GM21447 (cell line): ENCODE measurements around the gene CACNA2D3.

Source experiments
- ATAC-seq: cut with Tn5 transposase; IDR thresholded peaks from one replicate; pipeline ENCODE4 v1.9.1; 2021; ENCODE audit not compliant: unreplicated experiment

Gene CACNA2D3

DNA sequence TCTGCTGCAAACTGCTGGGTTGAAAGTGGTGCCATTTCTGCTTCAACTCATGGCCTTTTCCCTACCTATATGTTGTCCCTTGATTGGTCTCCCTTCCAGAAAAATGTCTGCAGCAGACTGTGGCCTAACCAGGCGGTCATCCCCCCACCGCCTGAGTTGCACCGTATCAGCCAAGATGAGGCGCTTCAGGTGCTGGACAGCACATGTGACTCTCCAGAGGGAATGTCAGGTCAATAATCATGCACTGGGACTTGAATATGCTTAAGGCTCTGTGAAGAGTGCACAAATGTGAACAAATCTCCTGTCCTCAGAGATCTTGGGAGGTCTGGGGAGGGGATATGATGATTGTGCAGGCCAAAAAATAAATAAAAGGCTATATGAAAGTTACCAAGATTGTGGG, 773.3 kb downstream of the CACNA2D3 start:
- no peak for ATAC-seq

GRCh38 chr3:54897028-54897711, 774.8 kb downstream of the CACNA2D3 start:
- no peak for ATAC-seq

DNA sequence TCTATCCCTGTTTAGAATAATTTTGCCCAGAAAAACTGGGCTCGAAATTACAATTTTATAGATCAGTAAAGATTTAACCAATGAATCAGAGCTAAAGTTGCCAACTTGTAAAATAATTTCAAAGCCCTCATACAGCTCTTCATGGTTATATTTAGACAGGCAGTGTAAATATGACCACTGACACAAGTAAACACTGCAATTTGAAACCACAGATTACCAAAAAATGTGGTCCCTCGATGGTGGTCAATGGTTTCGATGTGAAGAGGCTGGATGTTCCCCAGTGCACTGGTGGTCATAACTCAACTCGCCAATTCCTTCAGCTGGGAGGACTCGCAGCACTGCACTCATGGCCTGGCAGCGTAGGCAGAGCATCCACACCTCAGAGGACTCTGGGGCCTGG, 776.9 kb downstream of the CACNA2D3 start:
- ATAC-seq, result no peak

GRCh38 chr3:54900838-54901591, 778.7 kb downstream of the CACNA2D3 start:
- ATAC-seq, result no peak

DNA sequence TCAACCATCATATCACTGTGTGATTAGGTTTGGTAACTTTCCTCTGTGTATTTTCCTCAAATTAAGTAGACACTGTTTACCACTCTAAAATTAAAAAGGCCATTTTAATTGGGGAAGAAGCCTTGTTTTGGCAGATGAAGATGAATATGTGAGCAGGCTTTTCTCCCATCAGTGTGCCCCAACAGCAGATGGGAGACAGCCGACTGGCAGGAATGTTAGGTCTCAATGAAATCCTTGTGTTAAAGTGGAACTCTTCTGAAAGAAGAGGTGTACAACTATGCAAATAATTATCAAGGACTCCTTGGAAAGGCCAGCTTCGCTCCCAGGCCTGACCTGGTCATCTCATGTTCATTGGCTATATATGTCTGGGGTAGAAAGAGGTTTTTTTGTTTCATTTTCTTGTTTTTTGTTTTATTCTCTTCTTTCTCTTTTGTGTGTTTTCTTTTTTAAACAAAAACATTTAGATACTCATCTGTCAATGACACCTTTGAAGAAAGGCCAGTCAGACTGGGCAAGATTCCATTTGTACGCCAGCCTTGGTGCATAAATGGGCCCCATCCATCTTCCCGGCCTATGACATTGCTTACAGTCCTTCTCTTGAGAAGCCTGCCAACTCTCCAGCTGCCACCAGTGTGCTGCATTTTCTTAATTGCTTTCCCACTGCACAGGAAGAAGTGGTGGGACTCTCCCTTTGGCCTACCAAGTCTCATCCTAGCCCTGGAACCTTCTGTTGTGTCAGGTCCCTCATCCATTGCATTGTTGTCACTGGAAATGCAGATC, 779.7 kb downstream of the CACNA2D3 start:
- ATAC-seq, result no peak

- no peak for ATAC-seq
Measured at GRCh38 chr3:54905261-54905888, 783.0 kb downstream of the CACNA2D3 start.

DNA sequence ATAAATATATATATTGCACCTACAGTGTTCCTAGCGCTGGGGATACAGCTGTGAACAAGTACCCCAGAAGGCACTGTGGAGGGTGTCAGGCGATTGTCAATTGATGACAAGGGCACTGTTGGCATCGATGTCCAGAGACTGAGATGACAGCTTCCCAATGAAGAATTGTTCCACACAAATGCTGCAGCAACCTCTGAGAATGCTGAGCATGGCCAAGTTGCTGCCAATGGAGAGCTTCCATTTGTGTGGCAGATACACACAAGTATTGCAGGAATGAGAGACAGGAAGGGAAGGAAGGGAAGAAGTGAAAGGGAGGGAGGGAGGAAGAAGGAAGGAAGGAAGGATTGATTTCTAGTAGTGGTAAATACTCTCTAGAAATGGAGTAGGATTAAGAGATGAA, 783.6 kb downstream of the CACNA2D3 start:
- no peak for ATAC-seq

DNA sequence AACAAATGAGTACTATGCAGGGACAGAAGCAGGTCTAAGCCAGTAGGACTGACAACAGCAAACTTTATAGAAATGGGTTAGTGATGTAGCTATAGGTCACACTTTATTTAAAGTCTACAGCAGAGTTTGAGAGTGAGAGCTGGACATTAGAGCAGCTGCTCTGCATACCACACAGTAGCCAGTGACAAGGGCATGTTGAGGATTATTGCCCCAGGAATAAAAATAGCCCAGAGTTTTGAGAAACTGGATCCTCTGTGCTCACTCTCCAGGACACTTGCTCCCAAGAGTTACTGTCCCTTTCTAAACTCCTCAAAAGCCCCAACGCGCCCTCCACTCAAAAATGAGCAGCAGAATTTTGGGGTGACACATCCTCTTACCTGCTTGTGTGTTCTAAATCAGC, 784.4 kb downstream of the CACNA2D3 start:
- no peak for ATAC-seq

GRCh38 chr3:54909191-54909590, 786.8 kb downstream of the CACNA2D3 start:
- no peak for ATAC-seq

DNA sequence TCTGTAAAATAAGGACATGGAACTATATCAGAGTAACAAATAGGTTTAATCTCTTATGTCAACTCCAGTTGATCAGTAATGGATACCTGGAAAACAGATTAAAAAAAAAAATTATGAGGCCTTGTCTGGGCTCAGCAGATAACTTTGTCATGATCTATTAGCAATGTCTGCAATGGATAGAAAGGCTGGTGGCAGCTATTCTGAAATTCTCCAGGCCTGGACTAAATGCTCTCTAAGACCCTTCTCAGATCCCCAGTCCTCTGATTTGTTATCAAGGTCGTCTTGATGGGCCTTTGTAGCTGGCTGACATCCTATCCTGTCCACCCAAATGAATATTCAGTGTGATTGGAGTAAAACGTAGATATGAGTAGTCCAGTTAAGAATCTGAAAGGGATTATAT, 791.8 kb downstream of the CACNA2D3 start:
- ATAC-seq, result no peak

DNA sequence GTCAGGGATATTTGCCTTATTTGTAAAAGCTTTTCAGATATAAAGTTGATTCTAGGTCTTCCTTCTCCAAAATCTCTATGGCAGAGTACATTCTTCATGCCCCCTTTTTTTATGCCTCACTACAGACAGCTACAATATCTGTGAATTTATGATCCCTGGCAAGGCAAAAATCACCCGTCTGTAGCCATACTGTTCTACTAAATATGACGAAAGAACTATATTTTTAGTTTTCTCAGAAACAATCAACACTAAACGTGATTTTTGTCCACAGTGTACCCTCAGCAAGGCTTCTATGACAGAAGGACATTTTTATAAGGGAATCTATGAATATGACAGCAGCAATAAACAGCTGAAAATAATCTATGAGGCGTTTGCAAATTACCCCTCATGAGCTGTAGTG, 792.8 kb downstream of the CACNA2D3 start:
- no peak for ATAC-seq

GRCh38 chr3:54915976-54916375, 793.6 kb downstream of the CACNA2D3 start:
- ATAC-seq, result no peak

DNA sequence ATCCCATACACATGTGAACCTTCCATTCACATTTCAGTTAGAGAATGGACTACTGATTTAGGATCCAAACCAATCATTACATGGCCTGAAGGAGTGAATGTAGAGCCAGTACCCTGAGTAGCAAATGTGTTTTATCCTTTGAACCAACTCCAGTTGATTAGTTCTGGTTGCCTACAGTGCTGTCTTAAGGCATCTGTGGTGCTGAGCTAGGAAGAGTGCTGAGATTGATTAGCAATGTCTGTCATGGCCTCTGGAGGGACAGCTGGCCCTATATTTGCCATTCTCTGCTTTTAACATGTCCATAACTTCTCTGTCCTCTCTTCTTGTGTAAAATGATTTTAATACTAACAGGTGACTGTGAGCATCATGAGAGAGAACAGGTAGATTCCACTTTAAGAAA, 794.4 kb downstream of the CACNA2D3 start:
- ATAC-seq, result no peak

- no peak for ATAC-seq
Measured at GRCh38 chr3:54917174-54917573, 794.8 kb downstream of the CACNA2D3 start.

- no peak for ATAC-seq
Measured at GRCh38 chr3:54917862-54918261, 795.5 kb downstream of the CACNA2D3 start.

- no peak for ATAC-seq
Measured at GRCh38 chr3:54918516-54918915, 796.2 kb downstream of the CACNA2D3 start.

- no peak for ATAC-seq
Measured at GRCh38 chr3:54928046-54928770, 805.9 kb downstream of the CACNA2D3 start, which contains the start of gene LRTM1. TSS of gene LRTM1 (minus strand) at chr3:54928059. CDS start at chr3:54927911, 148 bp downstream.

- ATAC-seq, result no peak
Measured at GRCh38 chr3:54931182-54931581, 808.8 kb downstream of the CACNA2D3 start.

DNA sequence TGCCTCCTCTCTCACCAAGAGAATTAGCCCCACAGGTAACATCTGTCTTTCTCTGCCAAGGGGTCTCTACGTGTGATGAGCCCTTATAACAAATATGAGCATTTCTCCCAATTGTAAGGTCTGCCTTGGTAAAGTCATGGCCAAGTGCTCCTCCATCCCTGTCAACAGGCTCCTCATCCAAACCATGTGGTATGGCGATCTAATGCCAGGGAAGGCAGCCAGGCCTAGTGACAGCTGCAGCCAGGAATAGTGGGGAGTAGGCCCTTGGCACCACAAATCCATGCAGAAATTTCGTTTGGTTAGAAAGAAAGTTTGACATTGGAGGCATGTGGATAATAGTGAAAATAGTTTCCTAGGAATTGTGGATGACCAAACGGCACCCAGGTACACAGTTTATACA, 810.3 kb downstream of the CACNA2D3 start:
- no peak for ATAC-seq

DNA sequence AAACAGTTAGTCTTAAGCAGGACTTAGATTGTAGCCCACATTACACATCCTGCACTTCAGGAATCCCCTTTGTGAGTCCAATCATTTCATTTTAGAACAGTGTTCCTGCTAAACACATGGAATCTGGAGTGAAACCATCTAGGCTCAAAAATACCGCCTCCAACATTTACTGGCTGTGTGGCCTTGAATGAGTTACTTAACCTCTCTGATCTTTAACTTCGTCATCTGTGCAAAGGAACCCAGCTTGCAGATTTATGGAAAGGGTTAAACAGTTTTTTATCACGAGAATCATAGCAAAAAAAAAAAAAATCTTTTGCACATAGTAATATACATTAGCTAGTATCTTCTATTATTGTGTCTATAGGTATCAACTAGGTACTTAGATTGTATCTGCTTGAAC, 813.5 kb downstream of the CACNA2D3 start:
- ATAC-seq, result no peak

DNA sequence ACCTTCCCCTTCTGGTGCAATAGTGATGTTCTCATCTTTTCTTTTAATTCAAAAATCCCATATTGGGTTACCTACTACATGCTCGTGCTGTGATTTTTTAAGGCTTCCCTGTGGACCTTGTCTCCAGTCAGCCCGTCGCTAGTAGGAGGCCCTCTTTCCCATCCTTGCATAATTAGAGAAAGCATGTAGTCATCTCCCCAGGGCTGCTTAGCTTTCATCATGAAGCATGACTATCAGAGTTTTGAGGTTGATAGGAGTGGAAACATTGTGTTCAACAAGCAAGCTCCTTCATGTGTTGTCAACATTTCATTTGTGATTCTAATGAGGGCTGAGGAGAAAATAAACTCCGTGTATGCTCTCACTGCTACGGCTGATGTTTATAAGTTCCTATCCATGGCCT, 814.2 kb downstream of the CACNA2D3 start:
- ATAC-seq, result no peak
